HUES6 (cell line): ENCODE data around the gene LHPP.

Source experiments
- H3K27ac ChIP-seq: 2 replicates; pipeline ENCODE4 v1.7.0; 2013; ENCODE audit warnings: low read depth, mild to moderate bottlenecking, low read length, inconsistent platforms
- H3K27me3 ChIP-seq: 2 replicates; pipeline ENCODE4 v1.6.1; 2013; ENCODE audit warnings: low read length; ENCODE audit not compliant: control insufficient read depth, insufficient read depth
- H3K36me3 ChIP-seq: 2 replicates; pipeline ENCODE4 v1.6.1; 2013; ENCODE audit warnings: low read length; ENCODE audit not compliant: control insufficient read depth, insufficient read depth
- H3K4me1 ChIP-seq: 2 replicates; pipeline ENCODE4 v1.6.1; 2013; ENCODE audit warnings: low read length; ENCODE audit not compliant: control insufficient read depth, insufficient read depth
- H3K4me3 ChIP-seq: 2 replicates; pipeline ENCODE4 v1.5.1; 2013; ENCODE audit warnings: low read depth, low read length
- H3K9ac ChIP-seq: one replicate; pipeline ENCODE4 v1.6.1; 2013; ENCODE audit warnings: mild to moderate bottlenecking, low read length
- H3K9me3 ChIP-seq: 2 replicates; pipeline ENCODE4 v1.6.1; 2013; ENCODE audit warnings: low read depth, low read length; ENCODE audit not compliant: control insufficient read depth, insufficient read depth

LHPP gene

GRCh38 chr10:124551755-124552154 lies 90.1 kb downstream of the LHPP start:
- H3K27ac ChIP-seq, result no peak overlapping the region
- H3K27me3 ChIP-seq, result no peaks in the 10 kb centered on the region
- H3K4me3 ChIP-seq, result no peak overlapping the region
- H3K4me1 ChIP-seq, result no peaks in the 10 kb centered on the region
- no peaks in the 10 kb centered on the region for H3K36me3 ChIP-seq
- H3K9ac ChIP-seq, result no peak overlapping the region
- H3K9me3 ChIP-seq, result no peaks in the 10 kb centered on the region

GRCh38 chr10:124552691-124553276 lies 91.2 kb downstream of the LHPP start:
- Histone ChIP-seq H3K4me3 (no peak overlapping the region), H3K4me1 (no peaks in the 10 kb centered on the region), H3K27me3 (no peaks in the 10 kb centered on the region), H3K9ac (no peak overlapping the region), H3K36me3 (no peaks in the 10 kb centered on the region), H3K27ac (no peak overlapping the region), H3K9me3 (no peaks in the 10 kb centered on the region)

- Histone ChIP-seq H3K4me3 (no peak overlapping the region), H3K27ac (no peak overlapping the region), H3K27me3 (no peaks in the 10 kb centered on the region), H3K9ac (no peak overlapping the region), H3K4me1 (no peaks in the 10 kb centered on the region), H3K36me3 (no peaks in the 10 kb centered on the region), H3K9me3 (no peaks in the 10 kb centered on the region)
Observed at GRCh38 chr10:124554085-124554858, 92.6 kb downstream of the LHPP start.

GRCh38 chr10:124557167-124557566 lies 95.5 kb downstream of the LHPP start:
- Histone ChIP-seq H3K4me1 (no peaks in the 10 kb centered on the region), H3K9me3 (no peaks in the 10 kb centered on the region), H3K36me3 (no peaks in the 10 kb centered on the region), H3K9ac (no peak overlapping the region), H3K4me3 (no peak overlapping the region), H3K27me3 (no peaks in the 10 kb centered on the region), H3K27ac (no peak overlapping the region)

GRCh38 chr10:124557648-124558338 lies 96.2 kb downstream of the LHPP start:
- H3K9me3 ChIP-seq, result no peaks in the 10 kb centered on the region
- no peak overlapping the region for H3K27ac ChIP-seq
- H3K9ac ChIP-seq, result no peak overlapping the region
- H3K4me1 ChIP-seq, result no peaks in the 10 kb centered on the region
- no peak overlapping the region for H3K4me3 ChIP-seq
- no peaks in the 10 kb centered on the region for H3K27me3 ChIP-seq
- no peaks in the 10 kb centered on the region for H3K36me3 ChIP-seq

DNA sequence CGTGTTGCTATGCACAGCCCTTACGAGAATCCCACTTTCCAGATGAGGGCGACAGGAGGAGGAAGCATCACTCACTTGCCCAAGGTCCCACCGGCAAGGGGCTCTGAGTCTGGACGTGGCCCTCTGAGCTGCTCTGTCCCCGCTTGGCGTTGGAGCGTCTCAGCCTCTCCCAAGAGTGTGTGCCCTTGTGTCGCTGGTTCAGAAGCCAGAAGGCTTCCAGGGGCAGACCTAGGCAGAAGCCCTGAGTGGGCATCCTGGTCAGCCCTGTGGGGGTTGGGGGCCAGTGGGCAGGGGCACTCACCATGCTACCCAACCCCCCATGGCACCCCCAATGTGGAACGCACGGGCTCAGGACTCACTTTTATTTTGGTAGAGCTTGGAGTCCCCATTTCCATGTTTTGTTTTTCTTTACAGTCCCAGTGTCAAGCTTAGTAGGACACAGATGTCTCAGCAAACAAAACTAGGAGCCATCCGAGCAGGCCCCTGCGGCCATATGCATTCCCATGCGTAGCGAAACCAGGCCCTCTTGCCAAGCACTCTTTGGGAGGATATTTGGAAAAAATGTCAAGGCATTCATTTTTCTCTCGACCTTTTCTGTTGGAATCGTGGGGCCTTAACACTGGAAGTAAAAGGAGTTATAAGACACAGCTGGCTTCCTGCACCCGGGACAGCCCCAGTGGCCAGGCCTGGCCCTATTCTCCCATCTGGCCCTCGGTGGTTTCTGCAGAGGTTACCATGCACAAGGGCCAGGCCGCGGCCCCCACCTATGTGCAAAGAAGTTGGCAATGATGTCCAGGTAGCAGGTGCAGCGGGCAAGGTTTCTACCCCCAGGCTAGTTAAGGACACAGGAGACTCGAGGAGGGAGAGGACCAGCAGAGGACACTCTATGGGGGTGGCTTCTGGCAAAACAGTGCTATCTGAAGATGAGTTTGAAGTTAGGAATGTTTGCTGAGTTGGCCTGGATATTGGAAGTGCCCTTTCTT lies 97.0 kb downstream of the LHPP start:
- Histone ChIP-seq H3K9me3 (no peaks in the 10 kb centered on the region), H3K36me3 (no peaks in the 10 kb centered on the region), H3K9ac (no peak overlapping the region), H3K27me3 (no peaks in the 10 kb centered on the region), H3K4me1 (no peaks in the 10 kb centered on the region), H3K4me3 (no peak overlapping the region), H3K27ac (no peak overlapping the region)

- Histone ChIP-seq H3K36me3 (no peaks in the 10 kb centered on the region), H3K9ac (no peak overlapping the region), H3K9me3 (no peaks in the 10 kb centered on the region), H3K27me3 (no peaks in the 10 kb centered on the region), H3K27ac (no peak overlapping the region), H3K4me1 (no peaks in the 10 kb centered on the region), H3K4me3 (no peak overlapping the region)
Observed at GRCh38 chr10:124559372-124560132, 97.9 kb downstream of the LHPP start.

GRCh38 chr10:124560377-124561105 lies 98.9 kb downstream of the LHPP start:
- Histone ChIP-seq H3K4me3 (no peak overlapping the region), H3K36me3 (no peaks in the 10 kb centered on the region), H3K27me3 (no peaks in the 10 kb centered on the region), H3K4me1 (peaks cover 9% of the 10 kb centered on the region), H3K27ac (no peak overlapping the region), H3K9ac (no peak overlapping the region), H3K9me3 (no peaks in the 10 kb centered on the region)

- Histone ChIP-seq H3K27ac (no peak overlapping the region), H3K4me3 (no peak overlapping the region), H3K9ac (no peak overlapping the region)
Observed at GRCh38 chr10:124561206-124561605, 99.6 kb downstream of the LHPP start.

More at GRCh38 chr10:124561206-124561605, 99.6 kb downstream of the LHPP start:
- no peaks in the 10 kb centered on the region for H3K36me3 ChIP-seq
- H3K9me3 ChIP-seq, result no peaks in the 10 kb centered on the region
- H3K27me3 ChIP-seq, result no peaks in the 10 kb centered on the region
- peaks cover 11% of the 10 kb centered on the region for H3K4me1 ChIP-seq
